H9 (cell line): ENCODE measurements around the gene AKNAD1. TPM values are rescaled to one million over a fixed set of nuclear protein-coding genes. Genes with fewer than 3 reads are reported as not detected.

ENCODE experiments used
- DNase-seq: peaks from one replicate; pipeline ENCODE4 v3.0.0-alpha.2; 2017
- H2AFZ ChIP-seq: one replicate; pipeline ENCODE4 v1.6.1; 2013; ENCODE audit warnings: mild to moderate bottlenecking, low read length, control low read depth, moderate library complexity
- H2AK5ac ChIP-seq: 2 replicates; pipeline ENCODE4 v1.6.1; 2013; ENCODE audit warnings: low read length, control low read depth, mixed read lengths; ENCODE audit not compliant: insufficient read length
- H2BK120ac ChIP-seq: one replicate; pipeline ENCODE4 v1.6.1; 2013; ENCODE audit warnings: low read depth, mild to moderate bottlenecking, low read length, control low read depth, inconsistent platforms; ENCODE audit not compliant: poor library complexity, severe bottlenecking
- H2BK12ac ChIP-seq: 2 replicates; pipeline ENCODE4 v1.6.1; 2013; ENCODE audit warnings: low read length, control low read depth, mixed read lengths, low read depth; ENCODE audit not compliant: insufficient read length
- H2BK15ac ChIP-seq: 2 replicates; pipeline ENCODE4 v1.6.1; 2013; ENCODE audit warnings: low read depth, low read length, control low read depth
- H2BK20ac ChIP-seq: one replicate; pipeline ENCODE4 v1.6.1; 2013; ENCODE audit warnings: low read depth, mild to moderate bottlenecking, low read length, control low read depth, inconsistent platforms; ENCODE audit not compliant: poor library complexity, severe bottlenecking
- H2BK5ac ChIP-seq: 2 replicates; pipeline ENCODE4 v1.6.1; 2013; ENCODE audit warnings: low read length, control low read depth, mixed read lengths; ENCODE audit not compliant: insufficient read length
- H3K14ac ChIP-seq: 2 replicates; pipeline ENCODE4 v1.6.1; 2013; ENCODE audit warnings: low read length, control low read depth; ENCODE audit not compliant: insufficient read depth
- H3K18ac ChIP-seq: 2 replicates; pipeline ENCODE4 v1.6.1; 2013; ENCODE audit warnings: low read depth, mild to moderate bottlenecking, mixed read lengths, low read length, control low read depth; ENCODE audit not compliant: insufficient read length
- H3K23ac ChIP-seq: 2 replicates; pipeline ENCODE4 v1.6.1; 2013; ENCODE audit warnings: low read length, control low read depth, mixed read lengths, low read depth; ENCODE audit not compliant: insufficient read length
- H3K23me2 ChIP-seq: 2 replicates; pipeline ENCODE4 v1.6.1; 2013; ENCODE audit warnings: low read depth, mild to moderate bottlenecking, mixed read lengths, low read length, control low read depth; ENCODE audit not compliant: insufficient read length, poor library complexity, severe bottlenecking
- H3K27ac ChIP-seq: 2 replicates; pipeline ENCODE4 v1.5.1; 2013; ENCODE audit warnings: low read length, control low read depth, mixed read lengths, low read depth; ENCODE audit not compliant: insufficient read length
- H3K27me3 ChIP-seq: 2 replicates; pipeline ENCODE4 v1.6.1; 2013; ENCODE audit warnings: low read length, control low read depth, inconsistent platforms; ENCODE audit not compliant: insufficient read depth
- H3K4ac ChIP-seq: 2 replicates; pipeline ENCODE4 v1.6.1; 2013; ENCODE audit warnings: low read depth, mild to moderate bottlenecking, control low read depth, inconsistent platforms, low read length, moderate library complexity
- H3K4me1 ChIP-seq: 2 replicates; pipeline ENCODE4 v1.6.1; 2013; ENCODE audit warnings: low read length, control low read depth, inconsistent platforms; ENCODE audit not compliant: insufficient read depth
- H3K4me2 ChIP-seq: 2 replicates; pipeline ENCODE4 v1.6.1; 2013; ENCODE audit warnings: low read length, control low read depth, mixed read lengths; ENCODE audit not compliant: insufficient read length, insufficient read depth
- H3K56ac ChIP-seq: 2 replicates; pipeline ENCODE4 v1.6.1; 2013; ENCODE audit warnings: low read depth, mild to moderate bottlenecking, mixed read lengths, low read length, control low read depth; ENCODE audit not compliant: insufficient read length
- H3K79me1 ChIP-seq: 2 replicates; pipeline ENCODE4 v1.6.1; 2013; ENCODE audit warnings: low read depth, mild to moderate bottlenecking, moderate library complexity, low read length, control low read depth, inconsistent platforms; ENCODE audit not compliant: insufficient read depth, poor library complexity, severe bottlenecking
- H3K79me2 ChIP-seq: 2 replicates; pipeline ENCODE4 v1.6.1; 2013; ENCODE audit warnings: low read length, control low read depth, inconsistent platforms; ENCODE audit not compliant: insufficient read depth
- H3K9ac ChIP-seq: 2 replicates; pipeline ENCODE4 v1.6.1; 2013; ENCODE audit warnings: low read length, control low read depth, mixed read lengths; ENCODE audit not compliant: insufficient read length; ENCODE audit errors: extremely low read depth
- H3K9me3 ChIP-seq: one replicate; pipeline ENCODE4 v1.6.1; 2013; ENCODE audit warnings: low read depth, low read length, inconsistent platforms; ENCODE audit not compliant: control insufficient read depth
- H3T11ph ChIP-seq: one replicate; pipeline ENCODE4 v1.6.1; 2013; ENCODE audit warnings: mild to moderate bottlenecking, low read length, control low read depth, inconsistent platforms
- H4K20me1 ChIP-seq: one replicate; pipeline ENCODE4 v1.6.1; 2013; ENCODE audit not compliant: control insufficient read depth, insufficient read length, insufficient read depth
- H4K5ac ChIP-seq: 2 replicates; pipeline ENCODE4 v1.6.1; 2013; ENCODE audit warnings: low read depth, mild to moderate bottlenecking, mixed read lengths, low read length, control low read depth; ENCODE audit not compliant: insufficient read length
- H4K8ac ChIP-seq: replicated peaks from 2 replicates; pipeline ENCODE4 v1.6.1; 2013; ENCODE audit warnings: low read length, control low read depth, mixed read lengths, low read depth; ENCODE audit not compliant: insufficient read length
- H4K91ac ChIP-seq: 2 replicates; pipeline ENCODE4 v1.6.1; 2013; ENCODE audit warnings: low read depth, mild to moderate bottlenecking, moderate library complexity, mixed read lengths, low read length, control low read depth; ENCODE audit not compliant: insufficient read length
- H3K27ac Mint-ChIP-seq, 3 experiments: 2 replicates in 2 of 3; 3 replicates in 1 of 3; pipeline ENCODE4 v1.8.0; 2020 to 2021; ENCODE audit warnings: mixed read lengths in 3 of 3, mild to moderate bottlenecking in 1 of 3, moderate library complexity in 1 of 3
- H3K27me3 Mint-ChIP-seq: 2 replicates; pipeline ENCODE4 v1.8.0; 2021; ENCODE audit warnings: low read depth, mild to moderate bottlenecking, moderate library complexity, mixed read lengths
- H3K36me3 Mint-ChIP-seq, 3 experiments: 2 replicates in 2 of 3; 3 replicates in 1 of 3; pipeline ENCODE4 v1.8.0; 2020 to 2021; ENCODE audit warnings: low read depth in 3 of 3, mixed read lengths in 3 of 3; ENCODE audit not compliant: insufficient read depth in 1 of 3
- H3K4me1 Mint-ChIP-seq, 2 experiments: 2 replicates each; pipeline ENCODE4 v1.8.0; 2020; ENCODE audit warnings: mixed read lengths in 2 of 2
- H3K4me3 Mint-ChIP-seq, 2 experiments: 2 replicates in 1 of 2; 3 replicates in 1 of 2; pipeline ENCODE4 v1.8.0; 2020 to 2021; ENCODE audit warnings: mild to moderate bottlenecking in 2 of 2, mixed read lengths in 2 of 2, moderate library complexity in 1 of 2
- H3K9me3 Mint-ChIP-seq, 2 experiments: 2 replicates in 1 of 2; 3 replicates in 1 of 2; pipeline ENCODE4 v1.8.0; 2020; ENCODE audit warnings: mild to moderate bottlenecking in 2 of 2, mixed read lengths in 2 of 2, moderate library complexity in 1 of 2
- CTCF ChIP-seq: fragments of 200-600 bp; sonication (generic); conservative IDR thresholded peaks from 3 replicates; pipeline ENCODE4 v1.8.0; 2021; ENCODE audit warnings: antibody characterized with exemption, mild to moderate bottlenecking
- WGBS: extraction: QIAGEN DNeasy Blood & Tissue Kit; methylation state at CpG from one replicate; pipeline ENCODE4 v1.1.7; 2013; ENCODE audit warnings: missing lambda C conversion rate, low lambda C conversion rate, mixed read lengths; ENCODE audit not compliant: insufficient read length; ENCODE audit errors: extremely low coverage; 5-methylcytosine and 5-hydroxymethylcytosine counted together
- total RNA-seq: library from RNA; stranded (reverse); gene quantifications from 2 replicates; pipeline ENCODE4 v1.2.1, GENCODE V29; 2021

Gene AKNAD1
- total RNA-seq, 1 experiment from 2014 or later, result not detected

GRCh38 chr1:108817016-108817415, 39.9 kb downstream of the AKNAD1 start:
- no peak overlapping the region for H3K4me2 ChIP-seq
- no peak overlapping the region for H4K5ac ChIP-seq
- TF ChIP-seq CTCF, result no peak
- no peaks in the 10 kb centered on the region for H3K79me1 ChIP-seq
- no peaks in the 10 kb centered on the region for H4K20me1 ChIP-seq
- peak overlapping the region; percentile 59 for H3K14ac ChIP-seq
- Mint-ChIP-seq H3K27me3 (no peaks in the 10 kb centered on the region), H3K9me3 (no peaks in the 10 kb centered on the region; a peak in 1 of 5 replicates), H3K4me3 (no peak overlapping the region), H3K4me1 (peaks cover 31 to 33% of the 10 kb centered on the region in 2 experiments), H3K27ac (peak overlapping the region; percentile 74 to 82 (median 77); a peak in 6 of 7 replicates), H3K36me3 (0 out of 7 replicates have a peak, but pooled peaks cover 0 to 3% (median 0%) of the 10 kb centered on the region in 3 experiments)
- H2BK120ac ChIP-seq, result no peak overlapping the region
- H3T11ph ChIP-seq, result peak overlapping the region; percentile 86
- no peaks in the 10 kb centered on the region for H3K23me2 ChIP-seq
- H3K9me3 ChIP-seq, result no peaks in the 10 kb centered on the region
- no CpG with 5 or more reads among the region's 8 CpGs for WGBS
- H3K4me1 ChIP-seq, result no peaks in the 10 kb centered on the region; the same call in 1 of the 2 replicates
- no peak overlapping the region for H3K9ac ChIP-seq
- H2AFZ ChIP-seq, result peak overlapping the region; percentile 83
- H3K4ac ChIP-seq, result no peak overlapping the region
- peak overlapping the region; percentile 29 for H3K27ac ChIP-seq
- H3K56ac ChIP-seq, result no peak overlapping the region
- H3K23ac ChIP-seq, result no peak overlapping the region
- no peak overlapping the region for H4K8ac ChIP-seq
- H2BK5ac ChIP-seq, result no peak overlapping the region
- no peaks in the 10 kb centered on the region for H3K27me3 ChIP-seq
- no peak overlapping the region for H2BK15ac ChIP-seq
- no peak for DNase-seq
- no peak overlapping the region for H2AK5ac ChIP-seq
- no peaks in the 10 kb centered on the region for H3K79me2 ChIP-seq
- no peak overlapping the region for H2BK20ac ChIP-seq
- no peak overlapping the region for H4K91ac ChIP-seq
- H3K18ac ChIP-seq, result peak overlapping the region; percentile 79
- H2BK12ac ChIP-seq, result peak overlapping the region; percentile 40
